Breast epithelium (tissue), 4 donors: ENCODE measurements around the gene NSL1. TPM values are rescaled to one million over a fixed set of nuclear protein-coding genes. Genes with fewer than 3 reads are reported as not detected.

ENCODE experiments used
- DNase-seq, 2 donors: peaks; one replicate each; pipeline ENCODE4 v3.0.0-alpha.2; 2019; ENCODE audit warnings: low spot score in 2 of 2
- H3K27ac ChIP-seq, 2 donors: fragments of 200-600 bp; sonication (generic) in 1 of 2; one replicate each; pipeline ENCODE4 v1.5.1; 2016 to 2019; ENCODE audit warnings: mild to moderate bottlenecking in 1 of 2
- H3K27me3 ChIP-seq, 2 donors: fragments of 200-600 bp; sonication (generic) in 1 of 2; one replicate each; pipeline versions ENCODE4 v1.5.1 to v1.6.0; 2017 to 2019; ENCODE audit warnings: control low read depth in 1 of 2, mild to moderate bottlenecking in 1 of 2
- H3K36me3 ChIP-seq: fragments of 200-600 bp; one replicate; pipeline ENCODE4 v1.5.1; 2019
- H3K4me1 ChIP-seq, 2 donors: fragments of 200-600 bp; sonication (generic); one replicate each; pipeline ENCODE4 v1.5.1; 2016 to 2019; ENCODE audit warnings: control low read depth in 1 of 2
- H3K4me3 ChIP-seq, 3 donors: fragments of 200-600 bp; sonication (generic); 1 replicate in 2 of 3; 2 replicates in 1 of 3; pipeline ENCODE4 v1.5.1; 2016 to 2019; ENCODE audit warnings: mild to moderate bottlenecking in 3 of 3, moderate library complexity in 2 of 3
- H3K9me3 ChIP-seq, 2 donors: fragments of 200-600 bp; sonication (generic) in 1 of 2; one replicate each; pipeline ENCODE4 v1.5.1; 2016 to 2019; ENCODE audit warnings: control low read depth in 1 of 2
- POLR2A ChIP-seq: fragments of 450-650 bp; IDR thresholded peaks from one replicate; pipeline ENCODE4 v1.6.1; 2016; ENCODE audit warnings: antibody characterized with exemption, mild to moderate bottlenecking, moderate library complexity
- POLR2AphosphoS5 ChIP-seq, 3 donors: sonication (generic); formaldehyde crosslinking; IDR thresholded peaks; one replicate each; pipeline ENCODE4 v1.6.1; 2017; ENCODE audit warnings: antibody characterized with exemption in 3 of 3
- intact Hi-C: fragments of 100-400 bp; cut with DNase I; formaldehyde crosslinking; loops from one replicate; pipeline ENCODE4 v1.15.1; 2023; ENCODE audit warnings: low total_unique reads
- total RNA-seq, 3 donors: library from RNA; depleted of rRNA; stranded (reverse); fragments of >200 nt; gene quantifications; one replicate each; pipeline ENCODE4 v1.1.0, GENCODE V29; 2016
- TF ChIP-seq, protein P1 (sequence below), 3 donors: fragments of 450-650 bp; IDR thresholded peaks; one replicate each; pipeline ENCODE4 v1.5.1; 2016 to 2017; ENCODE audit warnings: antibody characterized with exemption in 3 of 3, mild to moderate bottlenecking in 3 of 3, moderate library complexity in 3 of 3

The NSL1 gene
- total RNA-seq, 3 donors from 2014 or later = 28.5 to 47.5 (median 44.6) TPM

- DNase-seq = no peak
- intact Hi-C loops = no loop called here
- Histone ChIP-seq H3K4me3 (no peak overlapping the region), H3K27ac (no peak overlapping the region), H3K9me3 (no peaks in the 10 kb centered on the region), H3K4me1 (no peaks in the 10 kb centered on the region), H3K27me3 (no peaks in the 10 kb centered on the region), H3K36me3 (no peaks in the 10 kb centered on the region)
- TF ChIP-seq, protein P1, sequence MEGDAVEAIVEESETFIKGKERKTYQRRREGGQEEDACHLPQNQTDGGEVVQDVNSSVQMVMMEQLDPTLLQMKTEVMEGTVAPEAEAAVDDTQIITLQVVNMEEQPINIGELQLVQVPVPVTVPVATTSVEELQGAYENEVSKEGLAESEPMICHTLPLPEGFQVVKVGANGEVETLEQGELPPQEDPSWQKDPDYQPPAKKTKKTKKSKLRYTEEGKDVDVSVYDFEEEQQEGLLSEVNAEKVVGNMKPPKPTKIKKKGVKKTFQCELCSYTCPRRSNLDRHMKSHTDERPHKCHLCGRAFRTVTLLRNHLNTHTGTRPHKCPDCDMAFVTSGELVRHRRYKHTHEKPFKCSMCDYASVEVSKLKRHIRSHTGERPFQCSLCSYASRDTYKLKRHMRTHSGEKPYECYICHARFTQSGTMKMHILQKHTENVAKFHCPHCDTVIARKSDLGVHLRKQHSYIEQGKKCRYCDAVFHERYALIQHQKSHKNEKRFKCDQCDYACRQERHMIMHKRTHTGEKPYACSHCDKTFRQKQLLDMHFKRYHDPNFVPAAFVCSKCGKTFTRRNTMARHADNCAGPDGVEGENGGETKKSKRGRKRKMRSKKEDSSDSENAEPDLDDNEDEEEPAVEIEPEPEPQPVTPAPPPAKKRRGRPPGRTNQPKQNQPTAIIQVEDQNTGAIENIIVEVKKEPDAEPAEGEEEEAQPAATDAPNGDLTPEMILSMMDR (IDR thresholded peaks at IDR 0.05) = no peak
- TF ChIP-seq POLR2AphosphoS5 (IDR thresholded peaks at IDR 0.05) (no peak), POLR2A (no peak)
Observed at GRCh38 chr1:212746546-212746945, 45.0 kb downstream of the NSL1 start.

- TF ChIP-seq POLR2A (no peak), POLR2AphosphoS5 (IDR thresholded peaks at IDR 0.05) (no peak)
- TF ChIP-seq, protein P1 (IDR thresholded peaks at IDR 0.05) = no peak
- Histone ChIP-seq H3K27ac (no peak overlapping the region), H3K9me3 (no peaks in the 10 kb centered on the region), H3K4me3 (no peak overlapping the region), H3K4me1 (no peaks in the 10 kb centered on the region), H3K27me3 (no peaks in the 10 kb centered on the region), H3K36me3 (no peaks in the 10 kb centered on the region)
- intact Hi-C loops = no loop called here
- DNase-seq = no peak
Observed at GRCh38 chr1:212745303-212745702, 46.3 kb downstream of the NSL1 start.

DNA sequence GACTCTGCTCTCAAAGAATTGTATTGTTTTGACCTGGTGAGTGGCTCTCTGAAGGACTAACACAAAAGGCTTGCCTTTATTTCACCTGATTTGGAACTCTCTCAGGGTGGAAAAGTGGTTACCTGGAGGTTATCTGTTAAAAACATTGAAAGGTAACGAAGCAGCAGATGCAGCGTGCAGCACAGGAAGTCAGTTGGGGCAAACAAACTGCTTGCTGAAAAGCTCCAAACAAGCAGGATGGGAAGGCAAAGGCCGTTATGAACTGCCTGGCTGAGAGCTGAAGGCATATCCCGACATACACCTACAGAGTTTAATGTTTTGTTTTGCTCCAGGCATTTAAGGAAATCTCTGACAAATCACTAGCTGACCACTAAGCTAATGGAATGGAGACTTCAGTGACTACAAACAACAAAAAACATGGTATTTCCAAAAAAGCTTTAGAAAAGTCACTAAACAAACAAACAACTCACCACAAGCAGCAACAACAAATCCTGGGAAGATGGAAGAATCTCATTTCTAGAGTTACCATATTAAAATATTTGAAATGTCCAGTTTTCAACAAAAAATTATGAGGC lies 47.6 kb downstream of the NSL1 start:
- Histone ChIP-seq H3K4me1 (no peaks in the 10 kb centered on the region), H3K36me3 (no peaks in the 10 kb centered on the region), H3K9me3 (no peaks in the 10 kb centered on the region), H3K27me3 (no peaks in the 10 kb centered on the region), H3K27ac (no peak overlapping the region), H3K4me3 (no peak overlapping the region)
- DNase-seq = no peak
- intact Hi-C loops = no loop called here
- TF ChIP-seq POLR2A (no peak), POLR2AphosphoS5 (IDR thresholded peaks at IDR 0.05) (no peak)
- TF ChIP-seq, protein P1 (IDR thresholded peaks at IDR 0.05) = no peak

DNA sequence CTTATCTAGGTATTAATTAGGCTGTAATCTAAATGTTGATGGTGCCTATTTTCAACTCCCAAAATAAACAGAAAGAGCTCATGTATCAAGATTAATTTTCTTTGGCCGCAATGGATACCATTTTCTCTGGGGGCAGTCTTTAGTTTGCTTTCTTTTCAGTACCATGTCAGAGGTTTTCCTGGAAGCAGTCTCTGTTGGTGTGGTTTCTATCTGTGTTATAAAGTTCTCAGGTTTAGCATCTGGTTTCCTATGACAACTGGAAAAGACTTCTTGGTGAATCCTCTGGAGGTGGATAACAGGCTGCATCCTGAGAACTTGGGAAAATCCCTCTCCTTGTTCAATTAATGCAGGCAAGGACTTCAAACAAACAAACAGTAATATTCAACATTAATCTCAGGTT lies 53.2 kb downstream of the NSL1 start:
- intact Hi-C loops = no loop called here
- H3K27me3 ChIP-seq = no peaks in the 10 kb centered on the region
- no peaks in the 10 kb centered on the region for H3K36me3 ChIP-seq
- H3K4me3 ChIP-seq = no peak overlapping the region
- no peak for DNase-seq
- H3K4me1 ChIP-seq = no peaks in the 10 kb centered on the region
- no peak for TF ChIP-seq POLR2A
- no peak for TF ChIP-seq POLR2AphosphoS5 (IDR thresholded peaks at IDR 0.05)
- TF ChIP-seq, protein P1 (IDR thresholded peaks at IDR 0.05) = no peak
- no peak overlapping the region for H3K27ac ChIP-seq
- no peaks in the 10 kb centered on the region for H3K9me3 ChIP-seq

DNA sequence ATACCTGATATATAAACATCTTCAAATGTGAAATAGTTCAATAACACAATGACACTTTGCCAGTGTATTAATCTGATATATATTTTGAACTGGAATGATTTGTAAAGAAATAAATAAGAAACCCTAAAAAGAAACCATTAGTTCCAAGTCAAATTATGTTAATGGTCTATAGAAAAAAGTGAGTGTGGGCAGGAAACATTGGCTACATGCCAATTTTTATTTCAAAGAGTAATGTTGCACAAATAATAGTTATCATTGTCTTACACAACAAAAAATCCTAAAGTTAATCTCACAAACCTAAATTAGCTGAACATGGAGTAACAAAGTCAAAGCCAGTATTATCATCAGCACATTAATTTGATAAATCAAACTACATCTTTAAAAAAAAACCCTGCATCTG lies 54.0 kb downstream of the NSL1 start:
- DNase-seq = no peak
- Histone ChIP-seq H3K9me3 (no peaks in the 10 kb centered on the region), H3K27ac (no peak overlapping the region), H3K4me3 (no peak overlapping the region), H3K27me3 (no peaks in the 10 kb centered on the region), H3K36me3 (no peaks in the 10 kb centered on the region), H3K4me1 (no peaks in the 10 kb centered on the region)
- TF ChIP-seq, protein P1 (IDR thresholded peaks at IDR 0.05) = no peak
- no peak for TF ChIP-seq POLR2A
- TF ChIP-seq POLR2AphosphoS5 (IDR thresholded peaks at IDR 0.05) = no peak
- intact Hi-C loops = no loop called here
